ENCODE data around the gene GPR3. TPM values are rescaled to one million over a fixed set of nuclear protein-coding genes. Genes with fewer than 3 reads are reported as not detected.

GPR3 gene
- total and polyA plus RNA-seq, 11 donors: 0.11 to 3.7 (median 0.53) TPM; not detected in 1

GRCh38 chr1:27427816-27428315 lies 35.4 kb downstream of the GPR3 start:
- Histone ChIP-seq H3K4me1 (peaks cover 24 to 98% (median 71%) of the 10 kb centered on the region in 12 donors), H3K27me3 (no peaks in the 10 kb centered on the region), H3K9me3 (no peaks in the 10 kb centered on the region), H3K27ac (peak overlapping the region; percentile 82 to 94 (median 86)), H3K4me3 (peak overlapping the region in 4 of 12 donors; percentile 8 to 29 (median 22)), H3K36me3 (peaks cover 0 to 39% (median 16%) of the 10 kb centered on the region in 9 donors)
- ATAC-seq (peak in 1 of 4 donors; percentile 2), DNase-seq (no peak)
- TF ChIP-seq POLR2A (IDR thresholded peaks at IDR 0.05) (no peak), CTCF (IDR thresholded peaks at IDR 0.05) (no peak)
- intact Hi-C loops (cut with DNase I): loop anchor here in 4 of 10 donors (5.0 kb wide), 3 partner anchors 59 to 174 kb away; partner anchors contain the start of gene AHDC1 (in 2 of the 4)
- WGBS, 4 donors: 21 to 31% (median 26%) methylated on average over 2 of the region's 2 CpGs

GRCh38 chr1:27428316-27429028 lies 36.0 kb downstream of the GPR3 start:
- peak; percentile 66 to 86 (median 83) for ATAC-seq
- WGBS, 4 donors: 7 to 16% (median 12%) methylated on average over 17 of the region's 17 CpGs
- Histone ChIP-seq H3K4me3 (peak overlapping the region in 7 of 12 donors; percentile 8 to 35 (median 23)), H3K27me3 (no peaks in the 10 kb centered on the region), H3K4me1 (peaks cover 24 to 98% (median 74%) of the 10 kb centered on the region in 12 donors), H3K27ac (peak overlapping the region; percentile 82 to 94 (median 86)), H3K9me3 (no peaks in the 10 kb centered on the region), H3K36me3 (peaks cover 0 to 39% (median 16%) of the 10 kb centered on the region in 9 donors)
- peak in 2 of 12 donors; percentile 8 to 15 for TF ChIP-seq CTCF (IDR thresholded peaks at IDR 0.05)
- TF ChIP-seq POLR2A (IDR thresholded peaks at IDR 0.05): peak in 1 of 2 donors; percentile 14
- peak in 4 of 5 donors; percentile 29 to 70 (median 58) for DNase-seq
- intact Hi-C loops (cut with DNase I): loop anchor here in 4 of 10 donors (5.0 kb wide), 3 partner anchors 59 to 174 kb away; partner anchors contain the start of gene AHDC1 (in 2 of the 4)

GRCh38 chr1:27429029-27429425 lies 36.6 kb downstream of the GPR3 start:
- ATAC-seq (peak in 1 of 4 donors; percentile 30), DNase-seq (no peak)
- Histone ChIP-seq H3K4me3 (peak overlapping the region in 6 of 12 donors; percentile 2 to 35 (median 24)), H3K9me3 (no peaks in the 10 kb centered on the region), H3K27me3 (no peaks in the 10 kb centered on the region), H3K4me1 (peaks cover 26 to 98% (median 76%) of the 10 kb centered on the region in 12 donors), H3K27ac (peak overlapping the region; percentile 82 to 94 (median 86)), H3K36me3 (peaks cover 0 to 39% (median 16%) of the 10 kb centered on the region in 9 donors)
- WGBS, 4 donors: 6 to 28% (median 11%) methylated on average over 2 of the region's 2 CpGs
- intact Hi-C loops (cut with DNase I): loop anchor here in 4 of 10 donors (5.0 kb wide), 3 partner anchors 58 to 173 kb away; partner anchors contain the start of gene AHDC1 (in 2 of the 4)
- TF ChIP-seq POLR2A (IDR thresholded peaks at IDR 0.05): no peak
- TF ChIP-seq CTCF (IDR thresholded peaks at IDR 0.05): no peak
